ENCODE results near the gene ARRDC2.

The ARRDC2 gene

DNA sequence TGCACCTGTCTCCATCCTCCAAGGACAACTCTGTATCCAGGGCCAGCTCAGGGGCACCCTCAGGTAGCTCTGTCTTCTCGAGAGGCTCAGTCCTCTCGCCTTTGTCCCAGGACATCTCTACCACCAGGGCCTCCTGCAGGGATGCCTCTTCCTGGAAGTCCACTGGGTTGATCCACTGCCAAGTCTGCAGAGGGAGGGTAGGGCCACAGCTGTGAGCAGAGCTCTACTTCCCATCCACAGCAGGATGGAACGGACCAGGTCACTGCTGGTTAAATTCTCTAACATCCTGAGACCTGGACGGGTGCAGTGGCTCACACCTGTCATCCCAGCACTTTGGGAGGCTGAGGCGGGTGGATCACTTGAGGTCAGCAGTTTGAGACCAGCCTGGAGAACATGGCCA, 51.9 kb downstream of the ARRDC2 start:
- CTCF ChIA-PET: interaction anchor here (0.7 to 7.7 kb wide), 11 partner anchors 9 to 210 kb away, joined by 3 to 135 read pairs (median 4); partner anchors contain the start of genes ARRDC2 and RPL18A
- POLR2A ChIA-PET: no interaction called here
- no peak for DNase-seq (ENCODE audit: extremely low spot score)
- TF ChIP-seq CTCF (IDR thresholded peaks at IDR 0.05; ENCODE audit: control extremely low read depth, extremely low read depth, low read depth, missing control alignments): no peak

DNA sequence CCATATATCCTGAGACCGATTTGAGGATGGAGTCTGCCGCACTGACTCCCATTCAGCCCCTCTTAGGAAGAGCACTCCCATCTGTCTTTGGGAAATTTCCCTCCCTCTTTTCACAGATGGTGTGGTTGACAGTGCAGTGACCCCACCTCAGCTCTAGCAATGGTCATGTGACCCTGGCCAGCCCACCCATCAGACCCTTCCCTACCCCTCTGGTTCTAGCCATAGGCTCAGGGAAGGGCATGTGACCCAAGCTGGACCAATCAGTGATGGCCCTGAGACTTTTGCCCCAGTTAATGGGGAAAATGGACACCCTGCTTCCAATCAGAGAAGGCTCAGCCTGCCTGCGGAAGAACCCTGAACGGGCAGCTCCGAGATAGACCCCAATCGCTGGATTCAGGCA, 52.5 kb downstream of the ARRDC2 start:
- POLR2A ChIA-PET: interaction anchor here (0.7 kb wide), 1 partner anchor 219 kb away, joined by 4 read pairs; no protein-coding TSS in a partner anchor
- TF ChIP-seq CTCF (IDR thresholded peaks at IDR 0.05; ENCODE audit: control extremely low read depth, extremely low read depth, low read depth, missing control alignments): no peak
- no peak for DNase-seq (ENCODE audit: extremely low spot score)
- CTCF ChIA-PET: interaction anchor here (0.9 to 7.7 kb wide), 7 partner anchors 16 to 201 kb away, joined by 3 to 135 read pairs (median 6); partner anchors contain the start of genes ARRDC2 and RPL18A

- no peak for DNase-seq (ENCODE audit: extremely low spot score)
- no peak for TF ChIP-seq CTCF (IDR thresholded peaks at IDR 0.05; ENCODE audit: control extremely low read depth, extremely low read depth, low read depth, missing control alignments)
- POLR2A ChIA-PET: interaction anchor here (0.6 kb wide), 1 partner anchor 10 kb away, joined by 4 read pairs; no protein-coding TSS in a partner anchor
- CTCF ChIA-PET: interaction anchor here (1.5 to 7.7 kb wide), 2 partner anchors 11 to 50 kb away, joined by 3 to 135 read pairs; partner anchors contain the start of gene ARRDC2
Measured at GRCh38 chr19:18062028-18062427, 54.1 kb downstream of the ARRDC2 start.

- no peak for DNase-seq (ENCODE audit: extremely low spot score)
- ChIA-PET POLR2A (no interaction called here), CTCF (interaction anchor here (1.0 to 1.5 kb wide), 3 partner anchors 12 to 125 kb away, joined by 3 read pairs; no protein-coding TSS in a partner anchor)
- TF ChIP-seq CTCF (IDR thresholded peaks at IDR 0.05; ENCODE audit: control extremely low read depth, extremely low read depth, low read depth, missing control alignments): no peak
Measured at GRCh38 chr19:18063463-18063862, 55.5 kb downstream of the ARRDC2 start.
